GM19025 (cell line): ENCODE results near the gene PLCH1.

Source experiments
- ATAC-seq: cut with Tn5 transposase; IDR thresholded peaks from one replicate; pipeline ENCODE4 v1.9.1; 2021; ENCODE audit warnings: mild to moderate bottlenecking, low read depth, moderate library complexity; ENCODE audit not compliant: unreplicated experiment

The PLCH1 gene

DNA sequence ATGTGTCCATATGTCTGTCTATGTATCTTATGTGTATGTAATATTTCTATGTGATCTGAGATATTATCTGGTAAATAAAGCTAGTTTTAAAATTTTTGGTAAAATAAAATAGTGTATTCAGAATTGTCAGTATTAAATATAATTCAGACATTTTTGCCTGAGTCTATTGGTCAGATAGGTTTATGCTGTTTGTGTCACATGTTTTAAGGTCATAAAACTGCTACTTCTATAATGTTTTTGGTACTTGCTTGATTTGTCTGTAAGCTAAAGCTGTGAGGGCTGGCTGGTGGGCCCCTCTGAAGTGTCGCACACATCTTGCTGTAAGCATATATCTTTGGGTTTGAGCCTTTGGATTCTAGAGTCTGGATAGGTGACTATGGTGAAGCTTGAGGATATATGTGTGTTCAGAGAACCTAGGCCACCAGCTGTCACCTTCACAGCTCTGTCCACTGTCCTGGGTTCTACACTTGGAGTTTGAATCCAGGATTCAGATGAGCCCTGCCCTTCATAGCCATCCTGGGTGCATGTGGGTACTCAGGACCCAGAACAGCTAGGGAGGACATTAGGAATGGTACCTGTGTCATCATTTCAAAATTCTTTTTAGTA lies 379.6 kb downstream of the PLCH1 start:
- ATAC-seq, result no peak

DNA sequence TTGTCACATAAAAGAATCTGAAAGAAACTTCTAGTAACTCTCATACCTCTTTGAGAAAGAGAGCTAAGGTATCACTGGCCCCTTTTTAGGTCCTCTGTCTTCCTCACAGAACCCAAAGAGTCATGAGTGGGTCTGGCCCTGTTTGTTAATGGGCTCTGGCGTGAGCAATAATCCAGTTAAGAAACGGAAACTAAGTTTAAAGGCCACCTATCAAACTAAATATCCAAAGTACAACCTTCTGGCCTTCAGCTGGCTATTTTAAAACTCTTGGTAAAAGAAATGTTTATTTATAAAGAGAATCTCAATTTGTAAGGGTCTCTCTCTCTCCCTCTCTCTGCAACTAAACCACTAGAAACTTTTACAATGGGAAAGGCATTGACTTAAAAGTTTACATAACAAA lies 380.4 kb downstream of the PLCH1 start:
- no peak for ATAC-seq

DNA sequence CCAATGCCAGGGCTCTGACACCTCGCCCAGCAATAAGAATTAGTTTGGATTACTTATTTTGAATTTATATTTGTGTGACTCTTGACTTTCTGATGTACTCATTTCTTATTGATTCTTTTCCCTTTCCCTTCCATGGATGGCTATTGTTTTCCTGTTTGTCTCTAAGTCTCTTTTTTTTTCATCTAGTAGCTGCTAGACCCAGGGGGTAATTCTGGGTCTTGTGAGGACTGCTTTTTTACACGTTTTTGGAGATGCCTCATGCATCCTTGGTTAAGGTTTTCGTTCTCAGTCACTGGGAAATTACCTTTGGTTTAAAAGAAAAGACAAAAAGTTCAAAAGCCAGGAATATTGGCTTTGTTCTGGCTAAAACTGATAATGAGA lies 381.2 kb downstream of the PLCH1 start:
- no peak for ATAC-seq

DNA sequence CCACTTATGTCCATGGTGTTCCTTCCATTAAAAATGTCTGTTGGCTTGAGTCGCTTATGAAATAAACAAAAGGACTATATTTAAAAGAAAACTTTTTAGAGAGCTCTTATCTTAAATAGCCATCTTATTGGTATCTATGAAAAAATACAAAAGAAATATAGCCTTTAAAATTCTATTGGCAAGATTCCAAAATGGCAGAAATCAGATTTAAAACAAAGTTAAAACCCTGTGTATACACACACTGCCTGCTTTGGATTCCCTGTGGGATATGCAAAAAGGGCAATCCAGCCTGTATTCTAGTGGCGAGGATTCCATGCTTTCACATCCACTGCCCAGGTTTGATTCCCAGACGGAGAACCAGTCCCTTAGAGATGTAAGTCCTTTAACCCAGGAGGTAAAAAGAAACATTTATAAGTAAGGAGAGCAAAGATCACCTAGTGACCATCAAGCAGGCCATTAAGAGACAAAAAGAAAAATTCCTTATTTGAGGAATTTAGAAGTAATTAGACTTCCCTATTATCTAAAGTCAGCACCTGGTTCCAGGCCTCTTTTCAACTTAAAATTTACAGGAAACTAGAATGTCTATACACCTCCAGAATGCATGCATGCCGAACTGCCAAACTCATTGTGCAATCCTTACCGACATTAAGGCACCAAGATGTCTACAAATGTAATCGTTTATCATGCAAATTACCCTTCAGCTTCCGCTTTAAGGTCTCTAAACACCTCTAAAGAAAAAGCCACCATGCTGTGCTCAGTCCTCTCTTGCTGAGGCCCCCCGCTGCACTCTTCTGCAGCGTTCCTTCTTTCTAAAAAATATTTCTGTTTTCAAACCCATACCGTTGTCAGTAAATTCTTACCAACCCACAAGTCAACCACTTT lies 381.8 kb downstream of the PLCH1 start:
- no peak for ATAC-seq

DNA sequence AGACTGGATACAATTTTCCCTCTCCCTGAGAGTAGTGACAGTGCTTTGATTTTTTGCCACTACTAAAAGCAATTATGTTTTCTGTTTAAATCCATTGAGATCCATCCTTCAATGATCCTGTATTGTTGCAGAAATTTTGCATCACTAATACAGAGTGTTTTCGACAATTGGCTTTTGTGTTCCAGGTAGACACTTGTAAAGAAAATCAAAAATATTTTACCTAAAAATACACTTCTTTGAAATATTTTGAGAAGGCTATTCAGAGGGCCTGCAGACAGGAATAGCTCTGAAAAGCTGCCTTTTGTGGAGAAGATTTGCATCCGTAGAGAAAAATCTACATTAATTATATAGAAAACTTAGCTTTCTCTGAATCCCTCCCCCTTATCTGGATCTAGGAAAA lies 384.6 kb downstream of the PLCH1 start:
- no peak for ATAC-seq

DNA sequence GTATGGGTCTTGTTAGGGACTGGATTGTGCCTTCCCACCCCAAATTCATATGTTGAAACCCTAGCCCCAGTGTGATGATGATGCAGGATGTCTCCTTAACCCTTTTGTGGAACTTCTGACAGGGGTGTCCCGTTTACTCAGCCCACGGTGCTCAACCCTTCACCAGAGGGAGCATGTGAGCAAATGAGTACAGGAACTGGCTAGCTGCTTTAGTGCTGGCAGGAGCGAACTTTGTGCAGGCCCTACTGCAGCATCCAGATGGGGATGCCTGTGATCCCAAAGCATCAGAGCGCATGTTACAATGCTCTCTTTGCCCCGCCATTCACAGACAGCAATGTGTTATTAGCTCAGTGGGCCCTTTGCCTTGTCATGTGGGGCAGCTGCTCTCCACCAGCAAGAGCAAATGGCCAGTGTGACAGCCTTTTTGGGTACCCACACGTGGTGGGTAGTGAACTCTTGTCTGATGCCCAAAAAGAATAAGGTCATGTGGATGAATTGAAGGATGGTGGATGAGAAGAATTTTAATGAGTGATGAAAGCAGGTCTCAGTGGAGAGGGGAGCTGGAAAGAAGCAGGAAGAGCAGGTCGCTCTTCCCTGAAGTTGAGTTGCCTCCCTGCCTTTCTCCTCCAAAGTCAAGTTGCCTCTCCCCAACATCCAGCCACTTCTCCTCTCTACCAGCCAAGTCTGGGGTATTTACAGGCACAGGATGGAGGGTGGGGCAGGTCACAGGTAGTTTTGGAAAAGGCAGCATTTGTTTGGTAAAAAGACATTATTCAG lies 388.1 kb downstream of the PLCH1 start:
- ATAC-seq, result no peak

DNA sequence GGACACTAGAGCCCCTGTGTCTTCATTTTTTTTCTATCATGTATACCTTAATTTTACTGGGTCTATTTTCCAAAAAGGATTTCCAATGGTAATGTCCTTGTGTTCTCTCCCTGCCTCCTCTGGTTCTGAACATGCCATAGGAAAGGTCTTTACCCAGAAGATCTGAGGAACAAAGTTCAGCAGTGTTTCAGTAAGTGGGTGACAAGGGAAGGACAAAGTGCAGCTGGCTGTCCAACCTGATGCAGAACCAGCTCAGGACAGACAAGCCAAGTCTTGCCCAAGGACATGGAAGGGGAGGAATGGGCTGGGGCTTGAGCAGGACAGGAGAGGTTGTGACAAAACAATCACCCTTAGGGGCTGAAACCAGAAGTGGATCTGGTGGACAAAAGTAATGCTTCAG lies 390.2 kb downstream of the PLCH1 start:
- ATAC-seq, result no peak

DNA sequence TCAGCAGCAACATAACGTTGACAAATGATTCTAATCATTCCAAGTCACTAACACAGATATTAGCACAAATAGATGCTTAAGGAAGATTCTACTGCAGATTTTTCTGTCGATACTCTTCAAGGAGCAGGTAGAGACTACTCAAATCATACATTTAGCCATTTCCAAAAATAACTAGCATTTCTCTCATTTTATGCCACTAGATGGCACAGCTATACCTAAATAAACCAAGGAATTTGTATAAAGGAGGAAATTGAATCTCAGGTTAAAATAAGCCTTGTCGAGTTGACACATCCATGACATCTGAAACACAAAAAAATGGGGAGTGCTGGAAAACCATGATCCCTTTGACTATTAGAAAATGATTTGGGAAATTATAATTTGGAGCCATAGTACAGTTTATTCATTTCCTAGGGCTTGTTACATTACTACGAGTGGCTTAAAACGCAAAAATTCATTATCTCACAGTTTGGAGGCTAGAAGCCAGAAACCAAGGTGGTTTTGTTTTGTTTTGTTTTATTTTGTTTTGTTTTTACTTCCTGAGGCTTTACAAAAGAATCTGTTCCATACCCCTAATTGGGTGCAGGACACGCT lies 391.9 kb downstream of the PLCH1 start:
- ATAC-seq, result no peak

DNA sequence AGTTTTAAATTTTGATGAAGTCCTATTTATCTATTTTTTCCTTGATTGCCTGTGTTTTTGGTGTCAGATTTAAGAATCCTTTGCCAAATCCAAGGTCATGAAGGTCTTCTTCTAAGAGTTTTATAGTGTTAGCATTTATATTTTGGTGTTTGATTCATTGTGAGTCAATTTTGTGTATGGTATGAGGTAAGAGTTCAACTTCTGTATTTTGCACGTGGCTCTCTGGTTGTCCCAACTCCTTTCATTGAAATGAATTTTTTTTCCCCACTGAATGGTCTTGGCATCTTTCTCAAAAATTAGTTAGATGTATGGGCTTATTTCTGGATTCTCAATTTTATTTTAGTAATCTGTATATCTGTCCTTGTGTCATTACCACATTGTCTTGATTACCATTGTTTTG lies 394.3 kb downstream of the PLCH1 start:
- ATAC-seq, result no peak

DNA sequence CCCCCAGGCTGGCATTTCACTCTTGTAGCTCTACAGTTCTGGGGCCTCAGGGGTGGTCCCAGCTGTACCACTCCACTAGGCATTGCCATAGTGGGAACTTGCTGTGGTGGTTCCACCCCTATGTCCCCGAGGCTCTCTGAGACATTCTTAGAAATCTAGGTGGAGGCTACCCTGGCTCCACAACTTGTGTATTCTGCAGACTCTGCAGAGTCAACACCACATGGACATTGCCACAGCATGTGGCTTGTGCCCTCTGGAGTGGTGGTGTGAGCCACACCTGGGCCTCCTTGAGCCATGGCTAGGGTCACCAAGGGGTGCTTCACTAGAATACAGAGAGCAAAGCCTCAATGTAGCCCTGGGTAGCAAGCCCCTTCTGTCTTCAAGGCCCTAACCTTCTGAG lies 397.0 kb downstream of the PLCH1 start:
- no peak for ATAC-seq

DNA sequence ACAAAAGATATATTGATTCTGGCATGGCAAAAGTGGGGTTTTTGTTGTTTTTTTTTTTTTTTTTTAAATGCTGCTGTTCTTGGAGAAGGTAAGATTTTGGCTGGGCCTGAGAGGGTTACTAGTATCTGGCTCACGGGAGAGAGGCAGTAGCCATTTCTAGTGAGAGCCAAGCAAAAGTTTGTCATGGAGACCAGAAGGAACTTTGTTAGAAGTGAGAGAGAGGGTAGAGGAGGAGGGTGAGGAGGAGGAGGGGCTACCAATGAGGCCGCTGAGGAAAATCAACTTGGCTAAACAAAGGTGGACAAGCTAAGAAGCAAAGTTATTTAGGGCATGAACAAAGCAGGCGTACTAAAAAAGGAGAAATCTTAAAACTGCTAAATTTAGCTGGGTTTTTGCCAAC lies 402.5 kb downstream of the PLCH1 start:
- ATAC-seq, result no peak

DNA sequence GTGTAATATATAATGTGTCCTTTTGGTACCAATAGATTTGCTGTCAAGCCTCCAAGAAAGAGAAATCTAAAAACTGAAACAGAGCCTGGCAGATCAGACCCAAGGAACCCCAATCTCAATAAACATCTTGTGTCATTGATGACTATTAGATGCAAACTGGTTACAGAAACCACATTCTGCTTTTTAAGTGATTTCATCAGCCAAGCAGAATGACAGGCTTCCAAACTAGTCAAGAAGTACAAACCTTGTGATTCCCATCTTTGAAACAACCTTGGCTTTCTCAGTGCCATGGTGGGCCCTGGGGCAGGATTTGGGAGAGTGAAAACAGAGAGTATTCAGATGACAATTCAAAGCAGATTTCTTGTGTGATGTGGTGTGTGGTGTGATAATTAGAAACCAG lies 405.8 kb downstream of the PLCH1 start:
- ATAC-seq, result no peak

DNA sequence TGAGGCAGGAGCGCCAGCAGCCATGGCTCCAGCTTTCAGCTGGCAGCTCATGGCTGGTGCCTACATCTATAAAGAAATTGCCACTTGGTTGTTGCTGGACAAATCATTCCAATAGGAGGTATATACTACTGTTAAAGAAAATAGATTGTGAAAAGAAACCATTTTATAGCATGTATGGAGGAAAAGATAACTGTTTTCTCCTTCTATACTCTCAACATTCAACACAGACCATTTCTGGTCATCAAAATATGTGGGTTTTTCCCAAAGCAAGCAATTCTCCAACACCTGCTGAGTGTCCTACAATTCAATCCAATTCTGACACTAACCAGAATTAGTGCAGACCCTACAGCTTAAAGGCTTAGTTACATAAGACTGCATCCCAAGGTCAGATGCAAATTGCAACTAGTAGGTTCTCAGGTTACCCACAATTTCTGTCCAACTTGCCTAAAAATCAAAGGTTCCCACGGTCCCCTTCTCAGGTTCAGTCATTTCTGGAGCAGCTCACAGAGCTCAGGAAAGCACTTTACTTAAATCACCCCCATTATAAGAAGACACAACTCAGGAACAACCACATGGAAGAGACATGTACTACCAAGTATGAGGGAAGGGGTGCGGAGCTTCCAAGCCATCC lies 409.0 kb downstream of the PLCH1 start:
- ATAC-seq, result no peak

DNA sequence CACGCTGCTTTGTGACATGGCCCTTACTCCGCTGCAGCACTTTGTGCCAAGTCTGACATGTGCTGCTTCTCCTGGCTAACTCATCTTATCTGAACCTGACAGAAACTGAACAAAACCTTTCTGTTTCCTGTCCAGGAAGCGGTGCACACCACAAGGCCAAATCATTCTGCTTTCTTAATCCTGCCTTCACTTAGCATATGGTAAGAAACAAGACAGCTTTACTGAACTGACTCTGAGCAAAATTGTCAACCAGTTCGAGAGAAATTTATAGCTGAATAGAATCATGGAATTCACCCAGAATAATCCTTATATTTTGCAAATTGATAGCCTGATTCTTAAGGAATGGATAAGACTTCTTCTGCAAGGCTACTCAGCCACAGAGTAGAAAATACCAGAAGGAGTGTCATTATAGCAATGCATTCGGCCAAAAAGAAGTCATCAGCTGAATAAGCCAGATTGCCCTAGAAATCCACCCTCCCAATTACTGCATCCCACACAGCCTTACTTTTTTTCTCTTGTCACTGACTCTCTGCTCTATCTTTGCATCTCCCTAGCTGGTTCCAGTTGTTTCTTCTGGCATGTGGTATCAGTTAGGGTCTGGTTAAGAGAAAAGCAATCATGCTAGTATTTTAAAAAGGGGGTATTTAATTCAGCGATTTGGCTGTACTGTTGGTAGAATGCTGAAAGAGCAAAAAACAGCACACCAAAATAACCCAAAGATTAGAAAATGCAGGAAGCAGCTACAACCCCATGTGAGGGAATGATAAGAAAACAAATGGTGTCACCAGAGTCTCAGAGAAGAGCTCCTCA lies 409.8 kb downstream of the PLCH1 start:
- no peak for ATAC-seq

DNA sequence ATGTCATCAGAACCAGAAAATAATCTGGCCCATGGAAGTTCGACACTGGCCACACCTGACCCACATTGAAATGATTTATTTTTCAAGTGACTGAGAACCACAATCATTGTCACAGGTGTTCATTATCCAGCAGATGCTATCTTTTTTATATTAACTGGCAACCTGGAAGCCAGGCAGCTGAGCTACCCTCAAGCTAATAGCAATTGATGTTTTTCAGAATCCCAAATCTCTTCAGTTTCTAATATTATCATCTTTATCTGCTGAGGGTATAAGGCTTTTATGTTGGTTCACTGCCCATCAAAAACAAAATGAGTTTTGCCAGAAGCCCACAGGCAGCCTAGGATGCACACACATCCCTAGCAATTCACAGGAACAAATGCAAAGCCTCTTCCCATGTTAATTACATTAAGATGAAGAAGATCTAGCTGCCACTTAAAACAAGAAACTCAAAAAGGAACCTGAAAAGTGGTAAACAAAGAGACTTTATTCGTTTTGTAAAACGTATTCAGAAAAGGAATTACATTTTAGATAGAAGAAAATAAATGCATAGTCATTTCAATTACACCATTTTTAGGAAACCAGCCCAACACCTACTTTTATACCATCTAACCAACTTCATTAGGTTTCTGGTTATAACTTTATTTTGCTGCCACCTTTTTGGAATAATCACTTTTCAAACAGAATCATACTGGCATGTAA lies 410.5 kb downstream of the PLCH1 start:
- ATAC-seq, result no peak

DNA sequence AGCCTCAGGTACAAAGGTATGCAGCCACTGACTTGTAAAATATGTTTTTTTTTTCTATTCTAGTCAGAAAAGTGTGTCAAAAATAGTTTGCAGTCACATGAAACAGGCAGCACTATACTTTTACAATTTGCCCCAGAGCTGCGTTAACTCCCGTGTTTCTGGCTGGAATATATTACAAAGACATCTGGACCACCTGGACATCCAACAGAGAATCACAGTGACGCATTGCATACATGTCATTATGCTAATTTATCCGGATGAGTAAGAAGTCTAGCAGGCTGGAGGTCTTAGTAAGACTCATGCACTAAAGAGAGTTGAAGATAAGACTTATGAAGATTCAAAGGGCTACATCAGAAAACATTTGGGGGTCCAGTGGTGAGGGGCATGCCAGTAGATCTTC lies 412.2 kb downstream of the PLCH1 start:
- ATAC-seq, result no peak

DNA sequence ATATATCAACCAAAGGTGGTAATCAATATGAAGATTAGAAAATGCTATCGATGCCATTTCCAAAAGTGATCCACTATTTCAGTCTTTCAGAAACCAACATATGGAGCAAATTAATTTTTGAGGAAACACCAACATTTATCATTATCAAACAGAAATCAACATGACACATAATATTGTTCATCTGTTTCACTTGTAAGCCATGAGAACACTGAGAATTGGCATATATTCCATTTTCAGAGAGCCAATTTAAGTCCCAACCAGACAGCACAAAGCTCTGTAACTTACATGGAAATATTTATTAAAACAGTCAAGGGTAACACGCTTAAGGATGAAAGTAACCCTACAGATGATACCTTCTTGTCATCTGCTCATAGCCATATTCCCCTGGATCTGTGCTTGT lies 413.8 kb downstream of the PLCH1 start:
- no peak for ATAC-seq

DNA sequence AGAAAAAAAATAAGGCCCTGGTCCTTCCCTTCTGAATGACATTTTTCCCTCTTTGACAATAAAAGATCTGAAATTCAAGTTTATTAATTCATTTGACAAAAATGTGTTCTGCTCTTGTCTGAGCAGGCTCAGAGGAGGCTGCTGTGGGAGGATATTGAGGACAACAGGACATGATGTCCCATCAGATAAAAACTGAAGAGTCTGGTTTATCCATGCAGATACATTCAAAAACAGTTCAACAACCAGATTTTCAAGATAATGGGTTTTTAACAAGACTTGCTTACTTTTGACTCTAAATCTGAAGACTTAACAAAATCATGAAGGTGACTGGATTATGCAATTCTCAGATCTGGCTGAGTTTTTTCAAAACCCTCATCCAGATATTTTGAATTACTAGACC lies 414.5 kb downstream of the PLCH1 start:
- no peak for ATAC-seq

DNA sequence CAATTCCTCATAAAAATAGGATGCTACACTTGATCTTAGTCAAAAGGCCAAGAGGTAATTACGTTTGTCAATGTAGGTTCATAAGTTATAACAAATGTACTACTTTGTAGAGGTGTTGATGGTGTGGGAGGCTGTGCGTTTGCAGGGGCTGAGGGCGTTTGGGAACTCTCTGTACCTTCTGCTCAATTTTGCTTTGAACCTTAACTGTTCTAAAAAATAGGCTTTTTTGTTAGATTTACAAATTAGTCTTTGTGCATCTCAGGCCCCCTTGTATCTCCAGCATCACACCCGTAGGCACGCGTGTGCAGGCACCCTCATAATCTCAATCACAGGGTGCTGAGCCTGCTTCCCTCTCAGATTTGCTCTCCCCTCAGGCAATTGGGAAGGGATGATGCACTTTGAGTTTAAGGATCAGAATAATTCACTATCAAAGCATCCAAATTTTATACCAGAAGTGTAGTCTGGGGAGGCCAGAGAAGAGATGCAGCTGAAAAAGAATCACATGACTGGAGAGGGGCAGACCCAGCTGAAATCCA lies 415.3 kb downstream of the PLCH1 start:
- no peak for ATAC-seq
